H1 (cell line): Measurements from ENCODE around the gene ROR1. TPM values are rescaled to one million over a fixed set of nuclear protein-coding genes. Genes with fewer than 3 reads are reported as not detected.
"Not testable (repeated sequence)": the region's sequence is repeated elsewhere in the genome, so short reads cannot be mapped to it uniquely, and the experiment has no call there.

ENCODE experiments used
- CTCF ChIA-PET: fragments of 300-600 bp; sonication (Branson Sonifier 250); formaldehyde crosslinking; loops from one replicate; lab custom pipeline; 2021; ENCODE audit not compliant: partially characterized antibody; lab: Charles Lee
- POLR2A ChIA-PET: fragments of 300-600 bp; sonication (Branson Sonifier 250); formaldehyde crosslinking; loops from one replicate; lab custom pipeline; 2021; ENCODE audit warnings: inconsistent platforms; ENCODE audit not compliant: partially characterized antibody; lab: Charles Lee
- DNase-seq, 2 experiments: peaks; one replicate each; pipeline versions ENCODE4 v3.0.0 to v3.0.0-alpha.2; 2010 to 2022; ENCODE audit warnings: low spot score in 2 of 2, low read depth in 1 of 2, mixed read lengths in 1 of 2
- FAIRE-seq: peaks from 2 replicates; lab custom pipeline; 2011; peaks lifted over from hg19 to GRCh38; lab: Jason Lieb, UNC
- H2AFZ ChIP-seq: 2 replicates; pipeline ENCODE4 v1.8.1; 2012; ENCODE audit warnings: low read length, inconsistent platforms
- H2AK5ac ChIP-seq: 2 replicates; pipeline ENCODE4 v1.6.1; 2013; ENCODE audit warnings: low read depth, low read length
- H2BK120ac ChIP-seq: replicated peaks from 2 replicates; pipeline ENCODE3; 2013; ENCODE audit warnings: low read depth, low read length, inconsistent platforms
- H2BK12ac ChIP-seq: 2 replicates; pipeline ENCODE4 v1.6.1; 2013; ENCODE audit warnings: low read depth, low read length
- H2BK15ac ChIP-seq: 2 replicates; pipeline ENCODE4 v1.6.1; 2013; ENCODE audit warnings: low read length
- H2BK20ac ChIP-seq: 2 replicates; pipeline ENCODE4 v1.6.1; 2013; ENCODE audit warnings: low read length
- H2BK5ac ChIP-seq: 2 replicates; pipeline ENCODE4 v1.6.1; 2013; ENCODE audit warnings: low read depth, low read length
- H3K14ac ChIP-seq: 2 replicates; pipeline ENCODE4 v1.6.1; 2013; ENCODE audit warnings: inconsistent platforms; ENCODE audit not compliant: insufficient read length
- H3K18ac ChIP-seq: 2 replicates; pipeline ENCODE4 v1.6.1; 2013; ENCODE audit warnings: low read length; ENCODE audit errors: extremely low read depth
- H3K23ac ChIP-seq: 2 replicates; pipeline ENCODE4 v1.6.1; 2013; ENCODE audit warnings: inconsistent platforms; ENCODE audit not compliant: insufficient read length
- H3K23me2 ChIP-seq: 2 replicates; pipeline ENCODE4 v1.6.1; 2013; ENCODE audit warnings: low read depth, low read length
- H3K27ac ChIP-seq: 2 replicates; pipeline ENCODE4 v1.6.1; 2011; ENCODE audit warnings: low read depth, low read length, inconsistent platforms
- H3K27me3 ChIP-seq, 4 experiments: replicated peaks in 1 of 4; 1 replicate in 1 of 4; 2 replicates in 3 of 4; pipeline versions ENCODE4 v1.6.1 to v1.8.1; 2011 to 2013; ENCODE audit warnings: low read length in 3 of 4, mild to moderate bottlenecking in 3 of 4, inconsistent platforms in 2 of 4, mixed read lengths in 2 of 4, moderate library complexity in 1 of 4; ENCODE audit not compliant: control insufficient read depth in 3 of 4, insufficient read depth in 3 of 4; ENCODE audit errors: extremely low read depth in 1 of 4
- H3K36me3 ChIP-seq, 4 experiments: 2 replicates each; pipeline versions ENCODE4 v1.6.1 to v1.8.1; 2011 to 2013; ENCODE audit warnings: mild to moderate bottlenecking in 4 of 4, low read length in 3 of 4, moderate library complexity in 2 of 4, control low read depth in 1 of 4, inconsistent platforms in 1 of 4; ENCODE audit not compliant: insufficient read depth in 4 of 4, control insufficient read depth in 2 of 4
- H3K4ac ChIP-seq: replicated peaks from 2 replicates; pipeline ENCODE3; 2013; ENCODE audit warnings: low read length, low read depth, mixed read lengths, inconsistent platforms; ENCODE audit not compliant: insufficient read length
- H3K4me1 ChIP-seq, 4 experiments: replicated peaks in 1 of 4; 1 replicate in 1 of 4; 2 replicates in 3 of 4; pipeline versions ENCODE4 v1.6.1 to v1.8.1; 2011 to 2013; ENCODE audit warnings: low read length in 3 of 4, inconsistent platforms in 2 of 4, mixed read lengths in 1 of 4; ENCODE audit not compliant: insufficient read depth in 4 of 4, control insufficient read depth in 3 of 4
- H3K4me2 ChIP-seq, 2 experiments: 2 replicates each; pipeline versions ENCODE4 v1.6.1 to v1.8.1; 2011 to 2013; ENCODE audit warnings: low read depth in 2 of 2, low read length in 2 of 2, control low read depth in 1 of 2, inconsistent platforms in 1 of 2, mild to moderate bottlenecking in 1 of 2; ENCODE audit not compliant: insufficient read depth in 1 of 2
- H3K4me3 ChIP-seq, 4 experiments: fragments of 200-600, 300-600 bp in 1 of 4; sonication (generic), shearing (Covaris generic), sonication (Bioruptor Twin) in 1 of 4; 2 replicates each; pipeline versions ENCODE4 v1.5.1 to v1.8.1; 2011 to 2016; ENCODE audit warnings: low read length in 4 of 4, low read depth in 3 of 4, control low read depth in 2 of 4, inconsistent platforms in 2 of 4, mild to moderate bottlenecking in 2 of 4, mixed read lengths in 1 of 4, moderate library complexity in 1 of 4; ENCODE audit not compliant: insufficient read depth in 2 of 4; ENCODE audit errors: extremely low read depth in 1 of 4
- H3K56ac ChIP-seq: replicated peaks from 2 replicates; pipeline ENCODE3; 2013; ENCODE audit warnings: low read depth, mild to moderate bottlenecking, mixed read lengths, low read length, inconsistent platforms; ENCODE audit not compliant: insufficient read length
- H3K79me1 ChIP-seq: 2 replicates; pipeline ENCODE4 v1.6.1; 2013; ENCODE audit warnings: low read depth, low read length, control low read depth
- H3K79me2 ChIP-seq, 2 experiments: 2 replicates each; pipeline versions ENCODE4 v1.6.1 to v1.8.1; 2012 to 2013; ENCODE audit warnings: low read length in 2 of 2, mild to moderate bottlenecking in 2 of 2, inconsistent platforms in 1 of 2; ENCODE audit not compliant: insufficient read depth in 2 of 2, control insufficient read depth in 1 of 2
- H3K9ac ChIP-seq, 4 experiments: replicated peaks in 1 of 4; 1 replicate in 1 of 4; 2 replicates in 3 of 4; pipeline versions ENCODE4 v1.6.1 to v1.8.1; 2011 to 2013; ENCODE audit warnings: low read depth in 3 of 4, low read length in 3 of 4, control low read depth in 2 of 4, mild to moderate bottlenecking in 2 of 4, moderate library complexity in 2 of 4, inconsistent platforms in 1 of 4; ENCODE audit errors: extremely low read depth in 1 of 4
- H3K9me3 ChIP-seq, 2 experiments: 2 replicates each; pipeline versions ENCODE4 v1.6.1 to v1.8.1; 2012 to 2013; ENCODE audit warnings: mild to moderate bottlenecking in 2 of 2, moderate library complexity in 2 of 2, control low read depth in 1 of 2, inconsistent platforms in 1 of 2, low read depth in 1 of 2, low read length in 1 of 2, mixed read lengths in 1 of 2; ENCODE audit not compliant: insufficient read depth in 2 of 2
- H4K20me1 ChIP-seq, 2 experiments: replicated peaks in 1 of 2; 2 replicates each; pipeline versions ENCODE3 to v1.8.1; 2011 to 2013; ENCODE audit warnings: inconsistent platforms in 2 of 2, low read length in 2 of 2, mild to moderate bottlenecking in 1 of 2; ENCODE audit not compliant: insufficient read depth in 2 of 2, control insufficient read depth in 1 of 2
- H4K5ac ChIP-seq: 2 replicates; pipeline ENCODE4 v1.6.1; 2013; ENCODE audit warnings: low read length, low read depth, mixed read lengths, inconsistent platforms; ENCODE audit not compliant: insufficient read length
- H4K8ac ChIP-seq: 2 replicates; pipeline ENCODE4 v1.8.0; 2013; ENCODE audit warnings: mild to moderate bottlenecking, moderate library complexity, low read length, inconsistent platforms; ENCODE audit not compliant: insufficient read depth; ENCODE audit errors: extremely low read depth
- H4K91ac ChIP-seq: replicated peaks from 2 replicates; pipeline ENCODE3; 2013; ENCODE audit warnings: low read length, mixed read lengths, inconsistent platforms; ENCODE audit not compliant: insufficient read length
- WGBS, 2 experiments: shearing (Covaris generic) in 1 of 2; methylation state at CpG; one replicate each; pipeline versions ENCODE4 v1.1.6 to v1.1.7; 2013 to 2015; ENCODE audit warnings: low lambda C conversion rate in 2 of 2, mixed read lengths in 2 of 2, inconsistent platforms in 1 of 2, low coverage in 1 of 2, missing lambda C conversion rate in 1 of 2; ENCODE audit not compliant: insufficient replicate concordance in 2 of 2, insufficient coverage in 1 of 2, insufficient read length in 1 of 2; ENCODE audit errors: extremely low coverage in 1 of 2, missing lambda C conversion rate in 1 of 2; 5-methylcytosine and 5-hydroxymethylcytosine counted together
- polyA plus RNA-seq, 7 experiments: library from polyadenylated mRNA; depleted of rRNA in 3 of 7; stranded (reverse) in 5 of 7; unstranded in 2 of 7; fragments of >200 nt in 5 of 7; fragments of 200-250 nt in 2 of 7; gene quantifications; 1 replicate in 5 of 7; 2 replicates in 1 of 7; 4 replicates in 1 of 7; pipeline versions ENCODE4 v1.2.1 to v1.2.3, GENCODE V29; 2011 to 2013; ENCODE audit warnings: missing spikeins in 2 of 7, mixed read lengths in 2 of 7
- total RNA-seq: library from RNA; stranded (reverse); fragmentation: NEBNext Ultra II Directional; extraction: Animal tissue kit (Norgen Biotek cat#: 25700); gene quantifications from 2 replicates; pipeline ENCODE4 v1.2.1, GENCODE V29; 2021

Gene ROR1
- total and polyA plus RNA-seq, 2 of the 8 experiments (the other 6 are each of a cell fraction or from before 2014, with no cell fraction given): 33.6 to 73.6 TPM

- H3K36me3 ChIP-seq, H3K4ac ChIP-seq, H2AK5ac ChIP-seq, H2AFZ ChIP-seq, H2BK12ac ChIP-seq, CTCF ChIA-PET, H4K20me1 ChIP-seq, H3K4me3 ChIP-seq, H3K27me3 ChIP-seq, H3K56ac ChIP-seq, H2BK120ac ChIP-seq, H3K23me2 ChIP-seq, H2BK15ac ChIP-seq, H3K14ac ChIP-seq, H3K9ac ChIP-seq, H3K18ac ChIP-seq, H3K27ac ChIP-seq, H3K4me1 ChIP-seq, H4K8ac ChIP-seq, H4K91ac ChIP-seq, H3K4me2 ChIP-seq, FAIRE-seq, H2BK20ac ChIP-seq, H4K5ac ChIP-seq, H3K79me1 ChIP-seq, H3K9me3 ChIP-seq, H3K23ac ChIP-seq, H2BK5ac ChIP-seq, DNase-seq: not testable (repeated sequence)
- POLR2A ChIA-PET: interaction anchor here (0.9 kb wide), 1 partner anchor 10 kb away, joined by 3 read pairs; no protein-coding TSS in a partner anchor
- WGBS, 2 experiments: 90% methylated on average over 1 of the region's 1 CpG; no CpG with 5 or more reads in 1 of the 2 experiments
- H3K79me2 ChIP-seq: peaks cover 0 to 39% of the 10 kb centered on the region in 2 experiments; a peak in 2 of 4 replicates
Measured at GRCh38 chr1:64104585-64104984, 330.8 kb downstream of the ROR1 start.
